Thoracic aorta (tissue), 2 donors: ENCODE results near the gene SLC49A4. TPM values are rescaled to one million over a fixed set of nuclear protein-coding genes. Genes with fewer than 3 reads are reported as not detected.

Source experiments
- ATAC-seq: fragments of 150-250 bp; one replicate; pipeline ENCODE4 v1.8.0; 2017; ENCODE audit warnings: low read depth; ENCODE audit not compliant: insufficient number of reproducible peaks, low FRiP score
- DNase-seq: peaks from one replicate; pipeline ENCODE4 v3.0.0-alpha.2; 2020; ENCODE audit warnings: low spot score
- H3K27ac ChIP-seq, 2 donors: fragments of 200-600 bp; sonication (generic); 1 replicate in 1 of 2; 2 replicates in 1 of 2; pipeline ENCODE4 v1.5.1; 2016; ENCODE audit warnings: mild to moderate bottlenecking in 2 of 2, moderate library complexity in 2 of 2
- H3K27me3 ChIP-seq: fragments of 200-600 bp; sonication (generic); replicated peaks from 2 replicates; pipeline ENCODE4 v1.6.0; 2016; ENCODE audit warnings: mild to moderate bottlenecking; ENCODE audit not compliant: insufficient read depth
- H3K36me3 ChIP-seq: fragments of 200-600 bp; sonication (generic); one replicate; pipeline ENCODE4 v1.5.1; 2016
- H3K4me1 ChIP-seq, 2 donors: fragments of 200-600 bp; sonication (generic); 1 replicate in 1 of 2; 2 replicates in 1 of 2; pipeline versions ENCODE4 v1.5.1 to v1.6.0; 2016; ENCODE audit warnings: low read depth in 2 of 2, mild to moderate bottlenecking in 1 of 2; ENCODE audit not compliant: control insufficient read depth in 1 of 2
- H3K4me3 ChIP-seq: fragments of 200-600 bp; sonication (generic); 2 replicates; pipeline ENCODE4 v1.5.1; 2016; ENCODE audit warnings: mild to moderate bottlenecking
- H3K9me3 ChIP-seq: fragments of 200-600 bp; sonication (generic); 2 replicates; pipeline ENCODE4 v1.5.1; 2016
- total RNA-seq, 2 donors: library from RNA; depleted of rRNA; stranded (reverse); fragments of >200 nt; gene quantifications; one replicate each; pipeline versions ENCODE4 v1.1.0 to v1.2.3, GENCODE V29; 2016
- TF ChIP-seq, protein P1 (sequence below): fragments of 200-600 bp; sonication (generic); IDR thresholded peaks from one replicate; pipeline ENCODE4 v1.5.1; 2019; ENCODE audit warnings: antibody characterized with exemption

Gene SLC49A4
- total RNA-seq, 2 donors from 2014 or later, result 17.4 to 20.0 TPM

DNA sequence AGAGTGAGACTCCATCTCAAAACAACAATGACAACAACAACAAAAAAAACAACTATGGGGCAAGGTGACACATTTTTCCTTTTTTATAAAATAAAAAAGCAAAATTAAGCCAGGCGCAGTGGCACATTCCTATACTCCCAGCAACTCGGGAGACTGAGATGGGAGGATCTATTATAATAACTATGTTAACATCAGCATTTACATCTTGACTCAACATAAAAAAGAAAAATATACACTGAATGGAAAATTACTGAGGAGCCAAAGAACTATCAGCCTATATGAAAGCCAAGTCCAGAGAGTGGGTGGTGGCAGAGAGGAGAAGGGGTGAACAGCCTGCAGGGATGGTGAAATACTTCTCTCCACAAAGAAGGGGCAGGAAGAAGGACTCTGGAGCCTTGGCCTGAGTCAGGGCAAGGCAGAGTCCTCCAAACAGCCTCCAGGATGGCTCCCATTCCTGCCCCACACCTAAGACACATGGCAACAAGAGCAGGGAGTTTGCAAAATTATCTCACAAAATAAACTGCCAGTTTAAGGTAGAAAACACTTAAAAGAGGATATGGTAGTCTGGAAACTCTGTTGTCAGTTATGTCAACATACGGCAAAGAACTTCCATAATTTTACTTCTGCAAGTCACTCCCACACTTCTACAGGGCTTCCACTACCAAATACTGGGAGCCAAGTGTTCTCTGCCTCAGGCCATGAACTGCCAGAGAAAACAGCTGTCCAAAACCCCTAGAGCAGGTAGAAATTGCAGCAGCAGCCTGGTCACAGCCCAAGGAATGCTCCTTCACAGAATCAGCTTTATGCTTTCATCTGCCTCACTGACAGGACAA lies 27.1 kb upstream of the SLC49A4 start:
- ATAC-seq, result no peak
- H3K27me3 ChIP-seq, result no peaks in the 10 kb centered on the region
- H3K4me3 ChIP-seq, result no peak overlapping the region
- TF ChIP-seq, protein P1, sequence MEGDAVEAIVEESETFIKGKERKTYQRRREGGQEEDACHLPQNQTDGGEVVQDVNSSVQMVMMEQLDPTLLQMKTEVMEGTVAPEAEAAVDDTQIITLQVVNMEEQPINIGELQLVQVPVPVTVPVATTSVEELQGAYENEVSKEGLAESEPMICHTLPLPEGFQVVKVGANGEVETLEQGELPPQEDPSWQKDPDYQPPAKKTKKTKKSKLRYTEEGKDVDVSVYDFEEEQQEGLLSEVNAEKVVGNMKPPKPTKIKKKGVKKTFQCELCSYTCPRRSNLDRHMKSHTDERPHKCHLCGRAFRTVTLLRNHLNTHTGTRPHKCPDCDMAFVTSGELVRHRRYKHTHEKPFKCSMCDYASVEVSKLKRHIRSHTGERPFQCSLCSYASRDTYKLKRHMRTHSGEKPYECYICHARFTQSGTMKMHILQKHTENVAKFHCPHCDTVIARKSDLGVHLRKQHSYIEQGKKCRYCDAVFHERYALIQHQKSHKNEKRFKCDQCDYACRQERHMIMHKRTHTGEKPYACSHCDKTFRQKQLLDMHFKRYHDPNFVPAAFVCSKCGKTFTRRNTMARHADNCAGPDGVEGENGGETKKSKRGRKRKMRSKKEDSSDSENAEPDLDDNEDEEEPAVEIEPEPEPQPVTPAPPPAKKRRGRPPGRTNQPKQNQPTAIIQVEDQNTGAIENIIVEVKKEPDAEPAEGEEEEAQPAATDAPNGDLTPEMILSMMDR, result no peak
- H3K36me3 ChIP-seq, result peaks cover 9% of the 10 kb centered on the region
- no peaks in the 10 kb centered on the region for H3K4me1 ChIP-seq
- H3K27ac ChIP-seq, result peak overlapping the region in 1 of 2 donors; percentile 46
- no peaks in the 10 kb centered on the region for H3K9me3 ChIP-seq
- DNase-seq, result no peak

DNA sequence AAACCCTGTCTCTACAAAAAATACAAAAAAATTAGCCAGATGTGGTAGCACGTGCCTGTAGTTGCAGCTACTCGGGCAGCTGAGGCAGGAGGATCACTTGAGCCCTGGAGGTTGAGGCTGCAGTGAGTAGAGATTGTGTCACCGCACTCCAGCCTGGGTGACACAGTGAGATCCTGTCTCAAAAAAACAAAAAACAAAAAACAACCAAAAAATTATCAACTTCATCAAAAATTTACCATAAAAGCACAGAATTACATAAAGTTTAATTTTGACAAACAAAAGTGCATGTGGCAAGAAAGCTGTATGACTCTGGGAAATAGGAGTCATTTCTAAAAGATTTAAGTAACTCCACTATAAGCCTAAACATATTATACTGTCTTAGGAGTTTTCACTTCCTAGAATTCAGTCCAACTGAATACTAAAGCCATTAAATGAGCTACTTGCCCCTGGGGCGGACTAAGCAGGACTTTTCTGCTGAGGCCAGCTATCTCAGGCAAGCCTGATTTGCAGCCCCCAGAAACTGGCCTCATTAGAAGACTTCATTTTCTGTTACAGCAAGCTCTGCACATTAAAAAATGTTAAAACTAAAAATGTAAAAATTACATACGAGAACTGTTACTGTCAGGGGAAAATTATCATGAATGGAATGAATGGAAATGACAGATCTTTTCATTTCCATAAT lies 24.2 kb upstream of the SLC49A4 start:
- no peak for ATAC-seq
- H3K4me1 ChIP-seq, result no peaks in the 10 kb centered on the region
- H3K27ac ChIP-seq, result no peak overlapping the region
- peaks cover 9% of the 10 kb centered on the region for H3K36me3 ChIP-seq
- no peak overlapping the region for H3K4me3 ChIP-seq
- TF ChIP-seq, protein P1, result no peak
- no peaks in the 10 kb centered on the region for H3K9me3 ChIP-seq
- no peaks in the 10 kb centered on the region for H3K27me3 ChIP-seq
- no peak for DNase-seq

DNA sequence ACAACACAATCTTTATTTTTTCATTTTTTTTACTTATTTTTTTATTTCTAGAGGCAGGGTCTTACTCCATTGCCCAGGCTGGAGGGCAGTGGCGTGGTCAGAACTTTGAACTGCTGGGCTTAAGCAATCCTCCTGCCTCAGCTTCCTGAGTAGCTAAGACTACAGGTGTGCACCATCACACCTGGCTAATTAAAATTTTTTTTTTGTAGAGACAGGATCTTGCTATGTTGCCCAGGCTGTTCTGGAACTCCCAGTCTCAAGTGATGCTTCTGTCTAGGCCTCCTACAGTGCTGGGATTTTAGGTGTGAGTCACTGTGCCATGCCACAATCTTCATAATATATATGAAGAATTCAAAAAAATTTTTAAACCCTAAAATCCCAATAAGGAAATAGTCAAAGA lies 22.0 kb upstream of the SLC49A4 start:
- Histone ChIP-seq H3K36me3 (peaks cover 6% of the 10 kb centered on the region), H3K27me3 (no peaks in the 10 kb centered on the region), H3K27ac (no peak overlapping the region), H3K4me1 (peaks cover 0 to 3% of the 10 kb centered on the region in 2 donors), H3K9me3 (no peaks in the 10 kb centered on the region), H3K4me3 (no peak overlapping the region)
- TF ChIP-seq, protein P1, result no peak
- no peak for ATAC-seq
- no peak for DNase-seq

GRCh38 chr3:122773944-122774509 lies 20.8 kb upstream of the SLC49A4 start:
- no peaks in the 10 kb centered on the region for H3K36me3 ChIP-seq

More at GRCh38 chr3:122773944-122774509, 20.8 kb upstream of the SLC49A4 start:
- no peaks in the 10 kb centered on the region for H3K9me3 ChIP-seq
- peaks cover 0 to 3% of the 10 kb centered on the region in 2 donors for H3K4me1 ChIP-seq
- H3K4me3 ChIP-seq, result no peak overlapping the region
- TF ChIP-seq, protein P1, result no peak
- DNase-seq, result no peak
- H3K27ac ChIP-seq, result no peak overlapping the region
- no peak for ATAC-seq
- no peaks in the 10 kb centered on the region for H3K27me3 ChIP-seq
